Fibroblast of skin of right quadriceps (primary cell): ENCODE data around the gene VAV2.

Experiments used
- DNase-seq: peaks from one replicate; pipeline ENCODE4 v3.0.0-alpha.2; 2013

Gene VAV2, protein sequence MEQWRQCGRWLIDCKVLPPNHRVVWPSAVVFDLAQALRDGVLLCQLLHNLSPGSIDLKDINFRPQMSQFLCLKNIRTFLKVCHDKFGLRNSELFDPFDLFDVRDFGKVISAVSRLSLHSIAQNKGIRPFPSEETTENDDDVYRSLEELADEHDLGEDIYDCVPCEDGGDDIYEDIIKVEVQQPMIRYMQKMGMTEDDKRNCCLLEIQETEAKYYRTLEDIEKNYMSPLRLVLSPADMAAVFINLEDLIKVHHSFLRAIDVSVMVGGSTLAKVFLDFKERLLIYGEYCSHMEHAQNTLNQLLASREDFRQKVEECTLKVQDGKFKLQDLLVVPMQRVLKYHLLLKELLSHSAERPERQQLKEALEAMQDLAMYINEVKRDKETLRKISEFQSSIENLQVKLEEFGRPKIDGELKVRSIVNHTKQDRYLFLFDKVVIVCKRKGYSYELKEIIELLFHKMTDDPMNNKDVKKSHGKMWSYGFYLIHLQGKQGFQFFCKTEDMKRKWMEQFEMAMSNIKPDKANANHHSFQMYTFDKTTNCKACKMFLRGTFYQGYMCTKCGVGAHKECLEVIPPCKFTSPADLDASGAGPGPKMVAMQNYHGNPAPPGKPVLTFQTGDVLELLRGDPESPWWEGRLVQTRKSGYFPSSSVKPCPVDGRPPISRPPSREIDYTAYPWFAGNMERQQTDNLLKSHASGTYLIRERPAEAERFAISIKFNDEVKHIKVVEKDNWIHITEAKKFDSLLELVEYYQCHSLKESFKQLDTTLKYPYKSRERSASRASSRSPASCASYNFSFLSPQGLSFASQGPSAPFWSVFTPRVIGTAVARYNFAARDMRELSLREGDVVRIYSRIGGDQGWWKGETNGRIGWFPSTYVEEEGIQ

DNA sequence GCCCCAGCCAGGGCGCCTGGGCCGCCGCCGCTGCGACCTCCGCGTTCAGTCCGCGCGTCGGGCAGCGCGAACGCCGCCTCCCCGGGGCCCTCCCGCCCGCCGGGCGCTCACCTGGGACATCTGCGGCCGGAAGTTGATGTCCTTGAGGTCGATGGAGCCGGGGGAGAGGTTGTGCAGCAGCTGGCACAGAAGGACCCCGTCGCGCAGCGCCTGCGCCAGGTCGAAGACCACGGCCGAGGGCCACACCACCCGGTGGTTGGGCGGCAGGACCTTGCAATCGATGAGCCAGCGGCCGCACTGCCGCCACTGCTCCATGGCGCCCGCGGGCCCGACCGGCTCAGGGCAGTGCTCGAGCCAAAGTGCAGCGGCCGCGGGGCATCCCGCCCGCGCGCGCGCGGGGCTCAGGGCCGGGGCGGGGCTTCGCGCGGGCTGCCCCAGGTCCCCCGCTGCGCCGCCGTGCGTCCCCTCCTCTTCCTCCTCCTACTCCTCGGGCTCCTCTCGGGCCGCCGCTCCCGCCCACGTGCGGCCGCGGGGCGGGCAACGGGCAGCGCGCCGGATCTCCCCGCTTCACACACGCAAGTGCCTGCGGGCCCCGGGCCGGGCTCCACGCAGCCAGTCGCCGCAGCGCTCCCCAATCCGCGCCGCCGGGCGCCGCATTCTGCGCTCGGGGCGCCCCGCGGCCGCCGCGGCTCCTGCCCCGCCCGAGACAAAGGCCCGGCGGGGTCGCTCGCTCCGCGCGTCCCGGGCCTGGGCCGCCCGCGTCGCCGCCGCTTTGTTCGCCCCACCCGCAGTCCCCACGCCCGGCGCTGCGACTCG, at the start of gene VAV2:
Gene VAV2, minus strand, starts transcription at position 361 of the 816 bp plus-strand sequence. Its CDS starts 46 bp downstream, at position 315.
- DNase-seq, result peak; percentile 57

DNA sequence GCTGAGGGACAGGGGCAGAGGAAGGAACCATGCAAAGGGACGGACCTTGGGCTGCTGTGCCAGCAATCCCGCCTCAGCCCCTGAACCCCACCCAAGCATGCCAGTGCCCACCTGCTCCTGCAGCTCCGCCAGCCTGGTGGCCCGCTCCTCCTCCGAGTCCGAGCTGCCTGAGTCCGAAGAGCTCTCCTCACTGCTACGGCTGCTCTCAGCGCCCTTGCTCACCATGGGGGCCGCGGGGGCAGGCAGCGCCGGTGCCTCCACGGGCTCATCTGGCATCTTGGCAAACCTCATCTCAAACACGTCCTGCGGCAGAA, 49.5 kb upstream of the VAV2 start:
- no peak for DNase-seq

DNA sequence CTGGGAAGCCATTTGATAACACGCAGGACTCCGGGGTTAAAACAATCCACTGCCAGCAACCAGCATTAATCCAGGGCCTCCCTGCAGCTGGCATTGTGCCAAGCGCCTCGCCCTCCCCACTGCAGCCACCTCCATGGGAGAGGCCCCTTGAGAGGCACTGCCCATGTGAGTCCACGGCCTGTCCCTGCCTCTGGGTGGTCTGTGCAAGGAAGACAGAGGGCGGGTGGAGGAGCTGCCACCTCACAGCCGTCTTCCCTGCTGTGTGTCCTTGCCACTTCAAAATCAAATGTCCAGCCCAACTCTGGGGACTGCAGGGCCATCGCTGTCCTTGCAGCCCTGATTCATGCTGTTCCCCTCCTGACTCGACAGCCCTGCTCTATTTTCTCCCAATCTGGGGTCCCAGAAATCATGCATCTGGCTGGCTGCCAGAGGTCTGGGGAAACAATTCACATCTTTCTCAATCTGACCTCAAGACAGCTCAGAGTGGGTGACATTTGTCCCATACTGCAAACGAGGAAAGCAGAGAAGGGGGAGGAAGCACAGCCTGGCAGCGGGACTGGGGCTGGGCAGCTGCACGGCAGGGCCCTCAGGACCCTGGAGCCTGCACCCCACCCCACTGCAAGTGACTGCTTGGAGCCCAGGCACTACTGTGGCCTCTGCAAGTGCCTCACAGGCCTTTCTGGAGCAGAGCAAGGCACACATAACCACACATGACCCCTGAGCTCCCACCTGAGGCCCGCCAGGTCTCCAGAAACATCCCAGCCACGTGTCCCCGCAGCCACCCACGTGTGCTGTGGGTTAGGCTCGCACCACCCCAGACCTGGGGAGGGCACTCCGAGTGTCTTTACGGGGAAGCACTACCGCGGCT, 48.9 kb upstream of the VAV2 start:
- DNase-seq, result no peak

DNA sequence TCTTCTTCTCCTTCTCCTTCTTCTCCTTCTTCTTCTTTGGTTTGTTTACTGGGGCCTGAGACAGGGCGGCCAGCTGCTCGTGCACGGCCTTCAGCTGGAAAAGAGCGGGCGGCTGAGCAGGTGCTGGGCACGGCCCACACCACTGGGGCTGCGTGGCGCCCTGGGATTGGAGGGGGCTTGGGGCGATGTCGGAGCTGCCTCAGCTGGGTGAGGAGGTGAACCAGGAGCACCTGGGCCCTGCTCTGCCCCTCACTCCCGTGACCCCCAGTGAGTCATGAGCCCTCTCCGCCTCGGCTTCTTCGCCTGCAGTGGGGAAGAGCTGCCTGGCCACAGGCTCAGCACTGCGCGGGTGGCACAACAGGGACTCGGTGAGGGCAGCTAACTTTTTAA, 48.0 kb upstream of the VAV2 start:
- no peak for DNase-seq

DNA sequence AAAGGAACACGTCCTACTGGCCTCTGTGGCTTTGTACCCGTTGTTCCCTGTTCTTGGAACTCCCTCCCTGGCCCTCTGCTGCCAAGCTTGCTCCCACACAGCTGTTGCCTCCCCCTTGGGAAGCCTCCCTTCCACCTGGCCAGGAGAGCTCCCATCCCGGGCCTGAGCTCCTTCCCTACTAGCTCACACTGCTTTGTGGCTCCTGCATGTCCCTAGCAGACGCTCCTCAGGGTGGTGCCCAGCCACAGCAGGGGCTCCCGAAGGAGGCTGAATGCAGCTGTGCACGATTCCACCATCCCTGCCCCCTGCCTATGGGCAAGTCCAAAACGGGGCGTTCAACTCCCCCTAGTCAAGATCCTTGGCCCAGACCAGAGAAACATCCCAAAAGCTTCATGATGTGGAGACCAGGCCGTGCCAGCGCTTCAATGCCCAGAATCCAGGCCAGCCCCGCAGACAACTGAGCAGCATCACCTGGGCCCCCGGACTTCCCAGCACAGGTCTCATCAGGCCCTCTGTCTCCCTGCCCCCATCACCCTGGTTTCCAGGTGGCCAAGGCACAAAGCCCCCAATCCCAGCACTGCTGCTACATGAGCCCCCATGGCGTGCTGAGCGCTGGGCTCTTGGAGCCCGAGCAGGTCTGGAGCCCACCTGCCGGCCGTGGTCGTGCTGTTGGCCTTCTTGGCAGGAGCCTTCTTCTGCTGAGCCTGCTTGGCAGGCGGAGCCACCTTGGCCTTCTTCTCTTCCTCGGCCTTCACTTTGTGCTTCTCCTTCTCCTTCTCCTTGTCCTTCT, 47.5 kb upstream of the VAV2 start:
- DNase-seq, result no peak

DNA sequence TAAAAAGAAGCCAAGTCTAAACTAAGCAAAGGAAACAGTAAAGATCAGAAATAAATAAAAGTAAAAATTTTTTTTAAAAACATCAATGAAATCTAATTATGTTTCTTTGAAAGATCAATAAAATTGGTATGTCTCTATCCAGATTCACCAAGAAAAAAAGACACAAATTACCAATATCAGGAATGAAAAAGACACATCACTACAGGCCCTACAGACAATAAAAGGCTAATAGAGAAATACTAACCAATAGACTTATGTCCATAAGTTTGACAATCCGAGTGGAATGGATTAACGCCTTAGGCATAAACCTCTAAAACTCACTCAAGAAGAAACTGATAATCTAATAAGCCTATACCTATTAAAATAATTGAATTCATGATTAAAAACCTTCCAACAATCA, 45.5 kb upstream of the VAV2 start:
- DNase-seq, result no peak

DNA sequence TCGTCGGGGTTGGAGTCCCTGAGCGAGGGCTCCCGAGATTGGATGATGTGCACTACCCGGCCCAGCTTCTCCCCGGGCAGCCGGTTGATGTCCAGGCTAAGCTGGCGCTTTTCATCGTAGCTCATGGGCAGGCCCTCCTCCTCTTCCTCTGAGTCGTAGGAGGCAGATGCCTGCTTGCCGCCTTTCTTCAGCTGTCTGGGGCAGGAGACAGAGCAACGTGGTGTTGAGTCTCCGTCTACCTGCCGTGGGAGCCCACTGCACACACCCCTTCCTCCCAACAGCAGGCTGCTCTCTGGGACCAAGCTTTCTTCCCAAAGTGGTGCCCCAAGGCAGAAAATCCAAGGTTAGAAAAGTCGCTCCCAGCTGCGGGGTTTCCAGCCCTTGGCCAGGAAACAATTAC, 44.0 kb upstream of the VAV2 start:
- DNase-seq, result no peak

DNA sequence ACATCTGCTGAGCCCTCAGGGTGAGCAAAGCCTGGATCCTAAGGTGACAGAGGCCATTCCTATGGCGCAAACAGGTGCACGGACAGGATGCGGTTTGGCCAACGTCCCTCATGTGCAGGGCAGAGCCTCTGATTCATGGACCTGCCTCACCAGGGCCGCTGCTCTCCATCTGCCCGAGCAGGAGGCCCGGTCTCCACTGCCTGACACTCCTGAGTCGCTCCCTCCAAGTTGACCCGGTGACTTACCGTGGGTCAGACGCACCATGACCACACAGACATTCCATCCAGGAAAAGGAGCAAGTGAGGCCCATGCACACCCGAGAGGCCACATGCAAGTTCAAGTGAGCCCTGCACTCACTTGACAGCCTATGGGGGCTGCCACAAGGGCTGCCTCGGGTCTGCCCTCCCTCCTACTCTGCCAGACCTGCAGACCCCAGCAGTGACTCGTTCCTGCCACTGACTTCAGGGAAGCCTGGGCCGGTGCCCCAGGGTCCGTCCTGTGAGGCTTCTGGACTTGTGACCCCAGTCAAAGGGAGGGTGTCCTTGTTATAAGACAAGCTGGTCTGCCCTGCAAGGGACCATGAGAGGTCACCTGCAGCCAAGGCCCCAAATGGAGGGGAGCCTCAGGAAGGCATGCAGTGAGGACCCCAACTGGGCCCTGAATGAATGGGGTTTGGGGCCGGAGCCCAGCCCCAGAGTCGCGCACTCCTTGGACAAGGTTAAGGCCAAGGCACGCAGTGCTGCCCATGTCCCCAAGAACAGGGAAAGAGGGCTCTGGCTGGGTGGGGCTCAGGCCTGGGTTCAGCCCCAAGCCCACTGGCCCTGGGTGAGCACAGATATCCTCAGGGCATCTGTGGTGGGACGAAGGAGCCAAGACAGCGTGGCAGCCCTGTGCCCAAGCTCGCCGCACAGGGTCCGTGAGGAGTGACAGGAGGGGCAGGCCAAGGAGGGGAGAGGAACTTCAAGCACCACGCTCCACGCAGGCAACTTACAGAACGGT, 43.2 kb upstream of the VAV2 start:
- no peak for DNase-seq

DNA sequence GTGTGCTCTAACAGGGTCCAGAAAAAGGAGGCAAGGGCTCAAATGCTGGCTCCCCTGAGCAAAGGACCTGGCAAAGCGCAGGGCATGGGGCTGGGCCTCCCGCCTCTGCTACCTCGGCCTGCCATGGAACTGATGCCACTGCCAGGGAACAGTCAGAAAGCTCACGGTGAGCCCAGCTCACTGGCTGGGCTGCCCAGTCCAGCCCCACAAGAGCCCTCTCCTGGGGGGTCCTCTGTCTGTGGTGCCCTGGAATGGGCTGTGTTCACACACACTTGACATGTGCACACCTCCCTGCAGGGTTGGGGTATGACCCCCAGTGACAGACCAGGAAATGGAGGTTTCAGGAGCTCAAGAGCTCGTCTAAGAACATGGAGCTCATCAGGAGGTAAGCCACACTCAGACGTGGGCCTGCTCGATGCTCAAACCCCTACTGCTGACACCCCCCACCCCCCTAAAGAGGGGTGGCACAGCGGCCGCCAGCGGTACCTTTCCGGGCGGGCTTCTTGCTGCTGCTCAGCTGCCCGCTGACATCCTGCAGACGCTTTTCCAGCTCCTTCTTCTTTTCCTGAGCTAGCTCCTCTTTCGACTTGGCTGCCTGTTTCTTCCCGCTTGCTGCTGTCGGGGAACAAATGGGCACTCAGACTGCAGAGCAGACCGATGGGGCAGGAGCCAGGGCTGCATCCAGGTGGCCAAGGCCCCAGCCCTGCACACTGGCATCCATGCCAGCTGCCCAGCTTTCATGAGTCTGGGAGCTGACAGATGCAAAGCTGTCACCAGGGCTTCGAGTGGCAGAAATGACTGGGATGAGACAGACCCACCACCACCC, 42.3 kb upstream of the VAV2 start:
- no peak for DNase-seq

DNA sequence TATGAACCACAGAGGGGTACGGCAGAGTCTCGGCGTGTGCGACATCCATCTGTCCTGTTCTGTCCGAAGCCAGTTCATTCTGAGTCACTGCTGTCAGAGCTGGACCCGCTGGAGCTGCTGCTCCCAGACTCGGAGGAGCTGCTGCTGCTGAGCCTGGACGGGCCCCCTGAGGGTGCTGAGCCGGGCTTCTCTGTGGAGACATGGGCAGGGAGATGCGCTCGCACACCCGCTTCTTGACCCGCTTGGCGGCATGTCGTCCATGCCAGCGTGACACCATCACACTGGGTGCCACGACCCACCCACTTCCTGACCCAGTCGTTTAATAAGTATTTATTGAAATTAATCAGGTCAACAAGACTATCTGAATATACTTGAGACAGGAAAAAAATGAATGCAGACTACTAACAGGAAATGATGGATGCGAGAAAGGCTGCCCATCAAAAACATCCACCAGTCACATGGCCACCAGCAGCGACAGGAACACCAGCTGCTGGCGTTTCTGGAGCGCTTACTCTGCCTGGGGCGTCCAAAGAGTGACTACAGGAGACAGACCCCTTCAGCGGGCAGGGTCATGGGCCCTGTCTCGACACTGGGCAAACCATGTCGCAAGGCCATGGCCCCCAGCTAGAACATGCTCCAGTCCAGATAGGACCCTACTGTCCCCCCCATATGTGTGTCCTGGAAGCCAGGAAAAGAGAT, 41.5 kb upstream of the VAV2 start:
- no peak for DNase-seq

DNA sequence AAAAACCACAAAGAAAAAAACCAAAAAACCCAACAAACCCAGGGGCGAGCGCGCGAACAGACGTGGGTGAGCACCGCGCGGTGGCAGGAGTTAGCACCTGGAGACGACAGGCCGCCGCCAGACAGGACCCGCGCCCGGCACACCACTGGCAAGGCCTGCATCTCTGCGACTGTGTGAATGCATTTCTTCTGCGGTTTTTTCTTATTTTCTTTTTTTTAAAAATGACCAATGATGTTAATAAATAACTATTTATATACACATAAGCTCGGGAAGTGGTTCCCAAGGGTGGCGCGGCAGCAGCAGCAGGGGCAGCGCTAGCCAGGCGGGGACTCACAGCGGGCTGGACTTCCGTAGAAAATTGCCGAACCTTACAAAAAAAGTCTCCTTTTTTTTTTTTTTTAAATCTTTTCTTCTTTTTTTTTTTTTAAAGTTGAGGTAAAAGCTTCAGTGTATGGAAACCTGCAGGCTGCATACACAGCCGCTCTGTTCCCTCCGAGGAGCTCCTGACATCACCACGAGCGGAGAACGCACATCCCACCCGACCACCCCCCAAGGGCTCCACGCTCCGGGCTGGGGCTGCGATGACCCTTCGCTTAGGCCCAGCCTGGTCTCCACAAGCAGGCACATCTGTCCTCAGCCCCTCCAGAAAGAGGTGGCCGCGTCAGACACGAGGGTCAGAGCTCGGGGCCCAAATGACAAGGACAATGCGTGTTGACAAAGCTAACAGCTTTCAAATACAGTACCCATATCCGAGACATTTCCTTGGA, 40.5 kb upstream of the VAV2 start:
- DNase-seq, result no peak

DNA sequence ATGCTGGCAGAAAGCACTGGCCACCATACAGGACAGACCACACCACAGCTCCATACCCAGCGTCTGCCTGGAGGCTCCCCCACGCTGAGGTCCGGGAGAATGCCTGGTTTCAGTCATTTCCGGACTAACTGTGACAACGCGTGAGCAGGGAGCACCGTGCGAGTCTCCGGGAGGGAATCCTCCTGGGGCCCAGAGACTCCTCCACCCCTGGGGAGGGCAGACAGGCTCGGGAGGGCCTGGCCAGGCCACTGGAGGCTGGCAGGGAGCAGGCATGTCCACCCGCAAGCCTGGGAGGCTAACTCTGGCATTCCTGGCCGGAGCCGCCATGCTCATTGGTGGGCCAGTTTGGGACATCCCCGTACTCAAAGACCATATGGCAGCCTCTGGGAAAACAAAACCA, 39.7 kb upstream of the VAV2 start:
- no peak for DNase-seq

DNA sequence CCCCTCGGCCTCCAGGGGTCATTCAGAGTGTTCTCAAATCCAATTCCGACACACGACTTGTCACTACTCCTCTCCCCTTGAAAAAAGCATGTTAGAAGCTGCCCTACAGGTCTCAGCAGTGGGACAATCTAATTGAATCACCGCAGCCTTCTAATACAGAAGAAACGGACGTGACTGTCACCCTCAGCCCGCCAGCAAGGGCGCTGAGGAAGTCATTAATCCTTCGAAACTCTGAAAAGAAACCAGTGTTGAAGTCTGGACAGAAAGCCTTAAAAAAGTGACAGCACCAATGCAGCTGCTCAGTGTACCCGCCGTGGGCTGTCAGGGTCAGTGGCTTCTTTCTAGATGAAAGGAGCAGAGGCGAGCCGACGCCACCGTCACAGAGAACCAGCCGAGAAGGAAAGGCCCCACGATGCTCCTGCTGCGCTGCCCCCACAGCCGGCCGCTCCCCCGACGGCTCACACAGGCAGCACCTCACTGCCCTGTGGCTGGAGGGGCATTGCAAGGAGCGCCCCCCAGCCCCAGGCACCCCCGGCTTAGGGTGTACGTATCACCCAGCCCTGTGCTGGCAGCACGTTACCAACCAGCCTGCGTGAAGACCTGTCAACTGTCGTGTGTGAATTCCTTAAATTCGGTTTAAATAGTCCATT, 38.8 kb upstream of the VAV2 start:
- DNase-seq, result no peak

DNA sequence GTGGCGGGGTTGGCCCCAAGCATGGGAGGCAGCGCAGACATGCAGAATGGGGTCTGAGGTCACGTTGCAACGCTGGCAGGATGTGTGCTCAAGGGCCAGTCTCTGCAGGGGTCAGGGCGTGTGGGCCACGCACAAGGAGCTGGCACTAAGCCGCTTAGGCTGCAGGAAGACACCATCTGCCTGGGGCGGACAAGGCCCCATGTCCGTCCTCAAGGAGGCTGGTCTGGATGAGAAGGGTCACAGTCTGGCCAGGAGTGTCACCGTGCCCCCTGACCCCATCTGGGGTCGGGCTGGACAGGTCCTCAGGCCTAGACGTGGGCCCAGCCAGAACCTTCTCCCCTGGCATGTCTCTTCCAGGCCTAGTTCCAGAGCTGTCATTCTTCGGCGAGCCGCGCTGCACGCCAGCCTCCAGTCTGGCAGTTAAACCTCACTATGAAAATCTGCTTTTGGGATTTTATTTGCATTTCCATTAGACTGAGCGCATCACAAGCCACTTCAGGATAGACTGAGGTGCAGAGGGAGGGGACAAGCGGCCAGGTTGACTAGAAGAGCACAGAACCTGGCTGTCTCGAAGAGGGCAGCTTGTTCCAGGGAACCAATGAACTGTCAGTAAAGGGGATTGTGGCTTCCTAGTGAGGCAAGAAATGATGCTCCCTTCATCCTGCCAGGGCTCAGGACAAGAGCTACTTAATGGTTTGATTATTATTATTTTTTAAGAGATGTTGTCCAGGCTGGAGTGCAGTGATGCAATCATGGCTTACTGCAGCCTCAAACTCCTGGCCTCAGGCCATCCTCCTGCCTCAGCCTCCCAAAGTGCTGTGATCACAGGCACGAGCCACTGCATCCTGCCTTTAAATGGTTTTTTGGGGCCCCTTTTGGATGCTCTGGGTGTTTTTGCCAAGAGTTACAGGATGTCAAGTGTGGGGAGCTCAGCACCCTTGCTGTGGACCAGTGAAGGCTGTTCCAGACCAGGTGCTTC, 37.4 kb upstream of the VAV2 start:
- DNase-seq, result no peak

DNA sequence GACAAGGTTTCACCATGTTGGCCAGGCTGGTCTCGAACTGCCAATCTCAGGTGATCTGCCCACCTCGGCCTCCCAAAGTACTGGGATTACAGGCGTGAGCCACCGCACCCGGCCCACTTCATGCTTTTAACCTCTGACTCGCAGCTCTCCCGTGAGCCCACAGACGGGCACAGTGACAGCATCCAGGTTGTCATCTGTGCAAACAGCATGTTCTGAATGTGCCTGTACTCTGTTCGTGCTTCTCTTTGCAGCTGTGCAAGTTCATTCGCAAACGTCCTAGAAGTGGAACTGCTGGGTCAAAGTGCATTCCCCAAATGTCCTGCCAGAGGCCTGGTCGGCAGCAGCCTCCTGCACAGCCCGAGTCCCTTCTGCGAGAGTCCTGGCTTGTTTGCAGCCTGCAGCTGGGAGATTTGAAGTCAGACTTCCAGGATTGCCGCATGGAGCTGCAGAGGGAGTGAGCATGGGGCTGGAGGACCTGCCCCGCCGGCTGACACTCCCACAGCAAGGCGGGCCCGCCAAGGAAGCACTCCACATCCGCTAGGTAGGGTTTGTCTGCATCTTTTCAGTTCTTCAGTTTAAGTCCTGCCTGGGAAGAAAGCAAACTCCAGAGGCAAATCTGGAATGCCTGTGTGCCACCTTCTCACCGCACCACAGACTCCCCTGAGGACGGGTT, 36.6 kb upstream of the VAV2 start:
- no peak for DNase-seq
